Neutrophil (primary cell): Measurements from ENCODE around the gene PKIB.

Source experiments
- H3K27ac ChIP-seq: fragments of 200-600 bp; sonication (generic); 2 replicates; pipeline ENCODE4 v1.5.1; 2016; ENCODE audit warnings: mild to moderate bottlenecking, moderate library complexity
- H3K27me3 ChIP-seq: fragments of 200-600 bp; sonication (generic); 2 replicates; pipeline ENCODE4 v1.6.0; 2016; ENCODE audit warnings: mild to moderate bottlenecking
- H3K36me3 ChIP-seq: fragments of 200-600 bp; sonication (generic); 2 replicates; pipeline ENCODE4 v1.5.1; 2017
- H3K4me1 ChIP-seq, 2 experiments: fragments of 200-600 bp in 1 of 2; sonication (generic) in 1 of 2; 1 replicate in 1 of 2; 2 replicates in 1 of 2; pipeline versions ENCODE4 v1.5.1 to v1.6.1; 2013 to 2016; ENCODE audit warnings: low read depth in 1 of 2, low read length in 1 of 2, mild to moderate bottlenecking in 1 of 2, moderate library complexity in 1 of 2; ENCODE audit not compliant: control insufficient read depth in 1 of 2, insufficient read depth in 1 of 2
- H3K4me3 ChIP-seq, 2 experiments: fragments of 200-600 bp in 1 of 2; sonication (generic) in 1 of 2; 1 replicate in 1 of 2; 2 replicates in 1 of 2; pipeline ENCODE4 v1.5.1; 2013 to 2016; ENCODE audit warnings: low read depth in 1 of 2, low read length in 1 of 2, mild to moderate bottlenecking in 1 of 2, moderate library complexity in 1 of 2
- H3K9me3 ChIP-seq: fragments of 200-600 bp; sonication (generic); 2 replicates; pipeline ENCODE4 v1.5.1; 2016
- CTCF ChIP-seq: fragments of 200-600 bp; sonication (generic); IDR thresholded peaks from 2 replicates; pipeline ENCODE4 v1.5.1; 2016; ENCODE audit warnings: antibody characterized with exemption

The PKIB gene

GRCh38 chr6:122714059-122714458 is 103.9 kb downstream of the PKIB start:
- peak overlapping the region; percentile 80 for H3K27ac ChIP-seq

GRCh38 chr6:122715725-122716124 is 105.5 kb downstream of the PKIB start:
- Histone ChIP-seq H3K36me3 (no peaks in the 10 kb centered on the region), H3K4me3 (no peak overlapping the region), H3K27me3 (no peaks in the 10 kb centered on the region), H3K4me1 (peaks cover 23 to 35% of the 10 kb centered on the region in 2 experiments), H3K9me3 (no peaks in the 10 kb centered on the region), H3K27ac (no peak overlapping the region)
- TF ChIP-seq CTCF, result no peak

More at GRCh38 chr6:122714059-122714458, 103.9 kb downstream of the PKIB start:
- Histone ChIP-seq H3K36me3 (no peaks in the 10 kb centered on the region), H3K4me1 (peaks cover 35 to 49% of the 10 kb centered on the region in 2 experiments), H3K4me3 (no peak overlapping the region), H3K9me3 (no peaks in the 10 kb centered on the region), H3K27me3 (no peaks in the 10 kb centered on the region)
- TF ChIP-seq CTCF, result no peak

- Histone ChIP-seq H3K4me3 (no peak overlapping the region), H3K27ac (no peak overlapping the region), H3K9me3 (no peaks in the 10 kb centered on the region), H3K4me1 (peaks cover 12 to 19% of the 10 kb centered on the region in 2 experiments), H3K27me3 (peaks cover under 1% of the 10 kb centered on the region), H3K36me3 (no peaks in the 10 kb centered on the region)
- no peak for TF ChIP-seq CTCF
Measured at GRCh38 chr6:122717350-122717749, 107.1 kb downstream of the PKIB start.

- H3K36me3 ChIP-seq, result no peaks in the 10 kb centered on the region
- H3K27ac ChIP-seq, result no peak overlapping the region
- no peak for TF ChIP-seq CTCF
- H3K4me1 ChIP-seq, result peaks cover 0 to 6% of the 10 kb centered on the region in 2 experiments
- peaks cover 12% of the 10 kb centered on the region for H3K27me3 ChIP-seq
- no peaks in the 10 kb centered on the region for H3K9me3 ChIP-seq
- no peak overlapping the region for H3K4me3 ChIP-seq
Measured at GRCh38 chr6:122718616-122719015, 108.4 kb downstream of the PKIB start.

- Histone ChIP-seq H3K27me3 (peaks cover 17% of the 10 kb centered on the region), H3K27ac (no peak overlapping the region), H3K4me3 (no peak overlapping the region), H3K9me3 (no peaks in the 10 kb centered on the region), H3K36me3 (no peaks in the 10 kb centered on the region), H3K4me1 (peaks cover 0 to under 1% of the 10 kb centered on the region in 2 experiments)
- no peak for TF ChIP-seq CTCF
Measured at GRCh38 chr6:122719176-122719575, 109.0 kb downstream of the PKIB start.

- no peaks in the 10 kb centered on the region for H3K9me3 ChIP-seq
- H3K27ac ChIP-seq, result no peak overlapping the region
- H3K36me3 ChIP-seq, result no peaks in the 10 kb centered on the region
- peaks cover 25% of the 10 kb centered on the region for H3K27me3 ChIP-seq
- H3K4me3 ChIP-seq, result no peak overlapping the region
- no peaks in the 10 kb centered on the region for H3K4me1 ChIP-seq
- TF ChIP-seq CTCF, result no peak
Measured at GRCh38 chr6:122722746-122723145, 112.5 kb downstream of the PKIB start.
